ENCODE measurements around the gene LINGO4.
"Not testable (repeated sequence)": the region's sequence is repeated elsewhere in the genome, so short reads cannot be mapped to it uniquely, and the experiment has no call there.

The LINGO4 gene

DNA sequence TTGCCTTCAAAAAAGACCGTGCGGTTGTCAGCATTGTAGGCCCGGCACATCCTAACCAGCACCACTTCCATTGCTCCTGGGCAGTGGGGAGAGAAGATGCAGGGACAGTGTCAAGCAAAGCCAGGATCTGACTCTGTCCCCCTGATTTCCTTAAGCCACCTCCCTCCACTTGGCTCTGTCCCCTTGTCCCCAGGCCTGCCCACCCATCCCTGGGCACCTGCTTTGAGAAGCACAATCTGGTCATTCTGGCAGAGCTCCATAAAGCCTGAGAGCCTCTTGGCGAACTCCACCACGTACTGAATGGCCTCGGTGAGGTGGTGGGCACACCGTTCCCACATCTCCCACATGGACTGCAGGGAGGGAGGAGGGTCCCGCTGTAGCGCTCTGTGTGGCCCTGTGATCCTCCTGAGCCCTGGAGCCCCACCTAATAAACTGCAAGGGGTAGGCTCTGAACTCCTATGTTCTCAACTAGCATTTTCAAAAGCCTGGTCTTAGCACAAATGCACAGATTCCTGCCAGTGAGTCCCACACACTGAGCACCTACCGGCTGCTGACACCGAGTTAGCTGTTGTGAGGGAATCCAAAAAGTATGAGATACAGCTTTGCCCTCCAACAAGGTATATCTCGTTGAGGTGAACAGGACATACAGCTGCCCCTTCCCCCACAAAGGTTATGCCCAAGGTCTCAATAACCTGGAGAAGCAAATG is 8.2 kb upstream of the LINGO4 start:
- DNase-seq, result no peak

- DNase-seq, result no peak
These were observed 6.0 kb upstream of the LINGO4 start for GRCh38 chr1:151811181-151811580.

- DNase-seq, result no peak
These were observed 4.9 kb upstream of the LINGO4 start for GRCh38 chr1:151809985-151810556.

- no peak for DNase-seq
These were observed 4.2 kb upstream of the LINGO4 start for GRCh38 chr1:151809290-151809984.

- peak; percentile 25 to 54 (median 41) for DNase-seq
These were observed 2.5 kb upstream of the LINGO4 start for GRCh38 chr1:151807766-151808165.

- no peak for DNase-seq
These were observed 1.9 kb upstream of the LINGO4 start for GRCh38 chr1:151807131-151807530.

DNA sequence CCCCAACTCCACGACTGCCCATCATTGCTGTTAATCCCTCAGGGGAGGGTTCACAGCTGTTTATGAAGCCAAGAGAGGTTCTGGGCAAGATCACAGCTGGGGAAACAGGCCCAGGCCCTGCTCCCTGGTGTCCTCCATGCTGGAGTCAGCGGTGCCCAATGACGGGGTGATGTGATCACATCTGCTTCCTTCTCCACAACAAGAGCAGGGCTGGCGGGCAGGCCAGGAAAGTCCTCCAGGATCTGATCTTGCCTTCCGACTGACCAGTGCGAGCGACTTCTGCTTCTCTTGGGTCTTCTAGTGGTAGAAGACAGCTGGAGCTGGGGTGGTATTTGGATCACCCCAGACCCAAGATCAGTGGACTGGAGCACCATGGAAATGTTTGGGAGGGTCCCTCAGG is 951 bp upstream of the LINGO4 start:
- DNase-seq, result no peak

DNA sequence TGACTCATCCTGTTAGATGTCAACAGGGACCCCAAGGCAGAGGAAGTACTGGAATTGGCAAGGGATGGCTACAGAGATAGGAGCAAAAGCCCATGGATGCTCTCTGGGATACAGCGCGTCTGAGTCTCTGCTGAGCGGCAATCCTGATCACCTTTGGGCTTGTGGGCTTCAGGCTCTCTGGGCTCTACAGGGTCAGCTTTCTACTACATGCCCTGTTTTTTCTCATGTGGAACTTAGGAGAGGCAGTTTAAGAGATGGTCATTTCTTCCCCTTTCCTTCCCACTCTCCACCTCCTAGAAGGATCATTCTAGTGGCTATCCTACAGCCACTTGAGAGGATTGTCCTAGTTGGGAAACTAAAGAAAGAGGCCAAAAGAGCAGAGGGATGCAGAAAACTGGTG is 1.3 kb downstream of the LINGO4 start:
- no peak for DNase-seq

DNA sequence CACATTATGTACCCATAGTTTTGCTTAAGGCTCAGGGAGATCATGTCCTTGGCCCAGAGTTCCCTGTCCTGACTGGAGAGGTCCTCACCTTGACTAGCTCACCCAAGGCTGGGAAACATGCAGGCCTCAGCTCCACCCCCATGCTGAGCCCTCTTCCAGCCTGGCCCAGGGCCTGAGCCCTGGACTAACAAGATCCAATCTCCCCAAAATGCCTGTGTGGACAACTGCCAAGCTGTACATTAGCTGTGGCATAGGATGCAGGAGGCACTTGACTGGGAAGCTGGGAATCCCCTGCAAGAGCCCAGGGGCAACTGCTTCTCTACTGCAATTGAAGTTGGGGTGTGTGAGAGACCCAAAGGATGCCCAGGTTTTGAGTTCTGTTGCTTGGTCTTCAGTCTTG is 2.1 kb downstream of the LINGO4 start:
- DNase-seq, result no peak

DNA sequence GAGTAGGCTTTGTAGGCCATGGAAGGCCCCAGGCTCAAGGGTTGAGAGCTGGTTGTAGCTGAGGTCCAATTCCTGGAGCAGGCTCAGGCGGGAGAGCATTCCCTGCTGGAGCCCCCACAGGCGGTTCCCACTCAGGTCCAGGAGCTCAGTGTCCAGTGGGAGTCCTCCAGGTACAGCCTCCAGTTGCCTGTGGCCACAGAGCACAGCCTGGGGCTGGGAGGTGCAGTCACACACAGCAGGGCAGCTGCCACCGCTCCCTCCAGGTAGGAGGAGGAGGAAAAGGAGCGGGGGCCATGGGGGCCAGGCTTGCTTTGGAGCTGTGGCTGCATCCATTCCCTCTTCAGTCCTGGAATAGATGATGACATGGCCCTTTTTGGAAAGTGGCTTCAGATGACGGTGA is 2.8 kb downstream of the LINGO4 start:
- DNase-seq, result no peak

DNA sequence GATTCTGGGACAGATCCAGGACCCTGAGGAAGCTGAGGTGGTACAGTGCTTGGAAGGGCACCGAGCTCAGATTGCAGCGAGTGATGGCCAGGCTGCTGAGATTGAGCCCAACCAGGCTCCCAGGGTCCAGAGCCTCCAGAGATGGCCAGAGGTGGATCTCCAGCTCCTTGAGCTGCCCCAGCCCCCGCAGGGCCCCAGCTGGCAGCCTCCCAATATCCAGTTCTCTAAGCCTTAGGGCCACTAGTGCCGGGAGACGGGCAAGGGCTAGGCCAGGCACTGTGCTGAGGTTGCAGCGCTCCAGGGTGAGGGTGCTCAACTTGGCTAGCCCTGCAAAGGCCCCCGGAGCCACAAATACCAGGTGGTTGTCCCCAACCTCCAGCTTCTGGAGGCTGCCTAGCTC is 3.4 kb downstream of the LINGO4 start:
- no peak for DNase-seq

DNA sequence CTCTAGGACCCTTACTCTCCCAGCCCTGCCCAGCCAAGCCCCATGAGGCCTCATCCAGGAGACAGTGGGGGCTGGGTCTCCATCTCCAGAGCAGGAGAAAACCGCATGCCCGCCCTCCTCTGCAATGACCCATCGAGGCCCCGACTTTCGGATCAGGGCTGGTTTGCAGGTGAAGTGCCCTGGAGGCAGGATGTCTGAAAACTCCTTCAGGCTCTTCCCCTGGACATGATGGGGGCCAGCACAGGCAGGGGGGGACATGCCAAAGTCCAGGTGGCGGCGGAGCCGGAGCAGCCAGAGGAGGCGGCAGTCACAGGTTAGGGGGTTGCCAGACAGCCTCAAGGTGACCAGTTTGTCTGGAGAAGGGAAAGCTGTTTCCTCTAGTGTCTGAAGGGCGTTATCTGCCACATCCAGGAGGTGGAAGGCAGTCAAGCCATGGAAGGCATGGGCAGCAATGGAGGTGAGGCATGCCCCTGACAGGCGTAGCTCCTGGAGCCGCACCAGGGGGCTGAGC is 3.9 kb downstream of the LINGO4 start:
- DNase-seq, result no peak

DNA sequence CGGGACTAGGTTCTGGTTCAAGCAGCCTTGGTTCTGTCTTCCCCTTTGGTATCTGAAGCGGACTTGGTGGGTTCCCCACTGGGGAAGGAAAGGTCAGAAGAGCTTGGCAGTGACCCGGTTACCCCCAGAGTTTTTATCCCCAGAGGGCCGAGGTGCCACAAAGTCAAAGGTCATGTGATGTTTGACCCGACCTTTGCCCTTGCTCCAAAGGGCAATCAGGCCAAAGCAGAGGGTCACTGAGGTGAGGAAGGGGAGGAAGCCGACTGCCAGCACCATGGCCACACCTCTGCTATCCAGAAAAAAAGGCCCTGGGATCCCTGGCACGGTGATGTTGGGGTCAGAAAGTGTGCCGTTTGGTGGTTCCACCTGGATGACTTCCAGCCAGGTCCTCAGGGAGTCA is 4.4 kb downstream of the LINGO4 start:
- no peak for DNase-seq

- DNase-seq, result no peak
These were observed 5.8 kb downstream of the LINGO4 start for GRCh38 chr1:151799179-151800022.

- DNase-seq, result no peak
These were observed 6.6 kb downstream of the LINGO4 start for GRCh38 chr1:151798571-151798970.

DNA sequence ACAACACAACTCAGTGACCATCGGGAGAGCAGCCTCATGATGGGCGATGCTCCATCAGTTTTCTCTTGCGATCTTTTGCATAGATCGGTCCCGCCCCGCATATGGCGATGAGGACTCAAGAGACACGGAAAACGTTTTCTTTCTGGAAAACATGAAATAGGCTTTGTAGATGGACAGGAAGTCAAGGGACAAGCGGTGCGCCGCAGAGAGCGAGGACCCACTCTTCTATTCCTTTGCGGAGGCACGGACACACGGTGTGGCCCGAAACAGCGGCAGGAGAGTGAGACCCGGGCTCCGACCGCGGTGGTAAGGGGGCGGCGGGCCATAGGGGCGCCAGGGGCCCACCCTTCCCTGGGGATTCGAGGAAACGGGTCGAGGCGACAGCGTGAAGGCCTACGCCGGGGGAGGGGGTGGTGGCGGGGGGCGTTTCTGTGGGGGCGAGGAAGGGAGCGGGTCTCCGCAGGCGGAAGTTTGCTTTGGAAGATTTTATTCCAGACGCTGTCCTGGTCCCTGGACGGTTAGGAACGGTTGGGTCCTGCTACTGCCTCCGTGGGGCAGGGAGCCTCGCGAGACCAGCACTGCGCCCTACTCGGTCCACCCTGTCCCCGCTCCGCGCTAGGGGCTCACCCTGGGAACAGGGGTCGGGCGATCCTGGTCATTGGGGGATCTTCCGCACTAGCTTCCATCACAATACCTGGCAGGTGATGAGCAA is 14.1 kb downstream of the LINGO4 start:
- DNase-seq, result peak; percentile 9 to 62 (median 44)

- peak; percentile 98 to 99 (median 99) for DNase-seq
These were observed 14.9 kb downstream of the LINGO4 start, which contains the start of gene TDRKH for GRCh38 chr1:151790071-151790939. Gene TDRKH, minus strand, starts transcription at chr1:151790500. Its CDS starts 7,478 bp downstream, at chr1:151783022.

DNA sequence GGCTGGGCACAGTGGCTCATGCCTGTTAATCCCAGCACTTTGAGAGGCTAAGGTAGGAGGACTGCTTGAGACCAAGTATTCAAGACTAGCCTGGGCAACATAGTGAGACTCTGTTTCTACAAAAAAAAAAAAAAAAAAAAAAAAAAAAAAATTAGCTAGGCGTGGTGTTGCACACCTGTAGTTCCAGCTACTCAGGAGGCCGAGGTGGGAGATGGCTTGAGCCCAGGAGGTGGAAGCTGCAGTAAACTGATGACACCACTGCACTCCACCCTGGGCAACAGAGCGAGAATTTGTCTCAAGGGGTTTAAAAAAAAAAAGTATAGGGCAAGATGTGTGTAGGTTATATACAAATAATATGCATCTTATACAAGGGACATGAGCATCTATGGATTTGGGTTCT is 17.5 kb downstream of the LINGO4 start:
- DNase-seq, result no peak

- DNase-seq, result peak; percentile 44 to 80 (median 66)
These were observed 21.4 kb downstream of the LINGO4 start for GRCh38 chr1:151783796-151784195.

DNA sequence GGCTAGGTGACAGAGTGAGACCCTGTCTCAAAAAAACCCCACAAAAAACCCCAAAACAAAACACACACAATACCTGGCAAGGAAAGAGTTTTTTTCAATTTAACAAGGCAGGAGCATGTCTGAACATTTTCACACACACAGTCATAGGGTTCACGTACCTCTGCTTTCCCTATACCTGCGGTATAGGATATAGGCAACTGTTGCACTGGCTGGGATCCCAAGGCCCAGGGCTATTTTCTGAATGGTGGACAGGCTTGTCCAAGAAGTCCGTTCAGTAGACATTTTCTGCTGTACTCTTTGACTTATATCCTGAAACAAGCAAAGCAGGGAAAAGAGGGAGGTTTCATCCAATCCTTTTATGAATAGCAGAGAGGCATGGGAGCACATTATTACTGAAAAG is 22.5 kb downstream of the LINGO4 start:
- no peak for DNase-seq

DNA sequence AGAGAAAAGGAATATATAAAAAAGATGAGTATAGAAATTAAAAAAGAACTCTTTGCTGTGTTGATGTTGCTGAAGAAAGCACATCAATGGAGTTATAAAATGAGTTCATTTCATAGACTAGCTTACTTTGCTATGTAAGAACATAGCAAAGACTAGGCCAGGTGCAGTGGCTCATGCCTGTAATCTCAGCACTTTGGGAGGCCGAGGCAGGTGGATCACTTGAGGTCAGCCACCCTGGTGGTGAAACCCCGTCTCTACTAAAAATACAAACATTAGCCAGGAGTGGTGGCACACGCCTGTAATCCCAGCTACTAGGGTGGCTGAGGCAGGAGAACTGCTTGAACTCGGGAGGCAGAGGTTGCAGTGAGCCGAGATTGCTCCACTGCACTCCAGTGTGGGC is 23.2 kb downstream of the LINGO4 start:
- not testable (repeated sequence) for DNase-seq
